ENCODE results near the gene ACMSD. TPM values are rescaled to one million over a fixed set of nuclear protein-coding genes. Genes with fewer than 3 reads are reported as not detected.

ACMSD gene
- total and polyA plus RNA-seq, 2 of the 4 experiments (the other 2 are of a cell fraction) = not detected

GRCh38 chr2:134946073-134946472, 107.7 kb downstream of the ACMSD start:
- Histone ChIP-seq H3K36me3 (ENCODE audit: control insufficient read depth, insufficient read depth, low read length) (peaks cover 31% of the 10 kb centered on the region), H2BK15ac (ENCODE audit: low read depth, low read length) (no peak overlapping the region), H3K9ac (ENCODE audit: low read depth, low read length) (no peak overlapping the region), H4K91ac (ENCODE audit: insufficient read depth, low read depth, low read length) (no peak overlapping the region), H3K4me3 (ENCODE audit: insufficient read depth, low read depth, low read length) (no peak overlapping the region), H2AFZ (replicated peaks; ENCODE audit: low read length, poor library complexity) (no peak overlapping the region), H2AK9ac (replicated peaks; ENCODE audit: low read depth, low read length, poor library complexity) (no peak overlapping the region), H3K4ac (ENCODE audit: low read depth, low read length) (no peak overlapping the region), H2BK5ac (ENCODE audit: low read depth, low read length, poor library complexity, severe bottlenecking) (no peak overlapping the region), H3K79me1 (ENCODE audit: low read depth in 1 of 2, low read length in 2 of 2) (peaks cover 14 to 30% of the 10 kb centered on the region in 2 experiments; a peak in 3 of 4 replicates), H3K14ac (replicated peaks; ENCODE audit: low read depth, low read length) (no peak overlapping the region), H3K56ac (ENCODE audit: extremely low read depth, insufficient read depth, low read length) (no peak overlapping the region), H3K18ac (ENCODE audit: low read depth, low read length) (no peak overlapping the region), H3K27ac (ENCODE audit: insufficient read depth, low read length) (no peak overlapping the region), H2BK120ac (ENCODE audit: low read depth, low read length) (no peak overlapping the region), H4K8ac (ENCODE audit: low read depth in 2 of 2, low read length in 2 of 2) (no peak overlapping the region), H4K20me1 (ENCODE audit: insufficient read depth, low read length) (peaks cover 4% of the 10 kb centered on the region; the same call in 1 of the 2 replicates), H2AK5ac (ENCODE audit: low read depth, low read length) (no peak overlapping the region), H2BK20ac (ENCODE audit: low read depth, low read length) (no peak overlapping the region), H3K9me3 (ENCODE audit: control insufficient read depth, insufficient read depth, low read length) (no peaks in the 10 kb centered on the region), H3K23ac (ENCODE audit: low read depth, low read length) (no peak overlapping the region), H3K27me3 (ENCODE audit: control insufficient read depth, insufficient read depth, low read length) (no peaks in the 10 kb centered on the region), H4K5ac (ENCODE audit: low read depth, low read length) (no peak overlapping the region), H3K4me2 (ENCODE audit: low read depth, low read length) (no peak overlapping the region), H3K4me1 (ENCODE audit: control insufficient read depth, insufficient read depth, low read length) (no peaks in the 10 kb centered on the region), H3K9me1 (ENCODE audit: insufficient read depth, low read length) (0 out of 2 replicates have a peak, but pooled peaks cover 3% of the 10 kb centered on the region)
- WGBS, 2 experiments (ENCODE audit: extremely low coverage in 2 of 2, insufficient read length in 1 of 2) = no CpG with 5 or more reads among the region's 6 CpGs
- dilution Hi-C loops (cut with HindIII; ENCODE audit: low sequenced_read_pairs, unreplicated experiment) = no loop called here
- TF ChIP-seq RCOR1 (IDR thresholded peaks at IDR 0.05; ENCODE audit: insufficient replicate concordance, low read length) = no peak
- no peak for TF ChIP-seq SMC3 (IDR thresholded peaks at IDR 0.05; ENCODE audit: low read depth, low read length)
- TF ChIP-seq CTCF (conservative IDR thresholded peaks at IDR 0.05; ENCODE audit: low read depth, low read length) = no peak
- TF ChIP-seq RAD21 (IDR thresholded peaks at IDR 0.05; ENCODE audit: low read length) = no peak
- TF ChIP-seq RFX5 (IDR thresholded peaks at IDR 0.05; ENCODE audit: low read depth, low read length) = no peak
- TF ChIP-seq NFE2L2 (IDR thresholded peaks at IDR 0.05; ENCODE audit: low read depth, low read length) = no peak
- TF ChIP-seq MXI1 (IDR thresholded peaks at IDR 0.05; ENCODE audit: borderline replicate concordance, low read depth, low read length) = no peak
- TF ChIP-seq CHD1 (IDR thresholded peaks at IDR 0.05; ENCODE audit: low read depth, low read length) = no peak
- TF ChIP-seq BHLHE40 (IDR thresholded peaks at IDR 0.05; ENCODE audit: low read depth, low read length) = no peak
- no peak for TF ChIP-seq CEBPB (IDR thresholded peaks at IDR 0.05; ENCODE audit: low read depth, low read length)
- no peak for TF ChIP-seq MAFK (IDR thresholded peaks at IDR 0.05; ENCODE audit: low read depth, low read length)
- TF ChIP-seq POLR2A (IDR thresholded peaks at IDR 0.05; ENCODE audit: low read depth, low read length) = no peak
- no peak for TF ChIP-seq MAZ (IDR thresholded peaks at IDR 0.05; ENCODE audit: borderline replicate concordance, low read depth, low read length)
- TF ChIP-seq, protein P1, sequence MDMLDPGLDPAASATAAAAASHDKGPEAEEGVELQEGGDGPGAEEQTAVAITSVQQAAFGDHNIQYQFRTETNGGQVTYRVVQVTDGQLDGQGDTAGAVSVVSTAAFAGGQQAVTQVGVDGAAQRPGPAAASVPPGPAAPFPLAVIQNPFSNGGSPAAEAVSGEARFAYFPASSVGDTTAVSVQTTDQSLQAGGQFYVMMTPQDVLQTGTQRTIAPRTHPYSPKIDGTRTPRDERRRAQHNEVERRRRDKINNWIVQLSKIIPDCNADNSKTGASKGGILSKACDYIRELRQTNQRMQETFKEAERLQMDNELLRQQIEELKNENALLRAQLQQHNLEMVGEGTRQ (IDR thresholded peaks at IDR 0.05; ENCODE audit: low read depth, low read length) = no peak
- TF ChIP-seq, protein P2, sequence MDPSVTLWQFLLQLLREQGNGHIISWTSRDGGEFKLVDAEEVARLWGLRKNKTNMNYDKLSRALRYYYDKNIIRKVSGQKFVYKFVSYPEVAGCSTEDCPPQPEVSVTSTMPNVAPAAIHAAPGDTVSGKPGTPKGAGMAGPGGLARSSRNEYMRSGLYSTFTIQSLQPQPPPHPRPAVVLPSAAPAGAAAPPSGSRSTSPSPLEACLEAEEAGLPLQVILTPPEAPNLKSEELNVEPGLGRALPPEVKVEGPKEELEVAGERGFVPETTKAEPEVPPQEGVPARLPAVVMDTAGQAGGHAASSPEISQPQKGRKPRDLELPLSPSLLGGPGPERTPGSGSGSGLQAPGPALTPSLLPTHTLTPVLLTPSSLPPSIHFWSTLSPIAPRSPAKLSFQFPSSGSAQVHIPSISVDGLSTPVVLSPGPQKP (IDR thresholded peaks at IDR 0.05; ENCODE audit: borderline replicate concordance, low read depth, low read length) = no peak
- TF ChIP-seq FOS (IDR thresholded peaks at IDR 0.05; ENCODE audit: low read depth, low read length) = no peak
- in situ Hi-C loops (cut with MboI; ENCODE audit: low sequenced_read_pairs) = no loop called here
- ChIA-PET POLR2A (ENCODE audit: unreplicated experiment) (interaction anchor here (0.6 kb wide), 1 partner anchor 12 kb away, joined by 3 read pairs; no protein-coding TSS in a partner anchor), CTCF (no interaction called here)
- BruUV-seq (replicated peaks) = no TSS peak
- no peak for ATAC-seq (ENCODE audit: low read depth)
- DNase-seq = no peak
- intact Hi-C loops (cut with micrococcal nuclease) = no loop called here
